Ovary (tissue), 9 donors: ENCODE measurements around the gene RNF44. TPM values are rescaled to one million over a fixed set of nuclear protein-coding genes. Genes with fewer than 3 reads are reported as not detected.

Experiments used
- DNase-seq, 5 donors: peaks; one replicate each; pipeline ENCODE4 v3.0.0-alpha.2; 2019 to 2020
- H3K27ac ChIP-seq, 2 donors: fragments of 200-600 bp; one replicate each; pipeline versions ENCODE4 v1.5.1 to v1.8.0; 2019 to 2022
- H3K27me3 ChIP-seq: fragments of 200-600 bp; one replicate; pipeline ENCODE4 v1.8.0; 2022
- H3K36me3 ChIP-seq: fragments of 200-600 bp; sonication (generic); one replicate; pipeline ENCODE4 v1.5.1; 2019
- H3K4me1 ChIP-seq: one replicate; pipeline ENCODE4 v1.8.1; 2013; ENCODE audit warnings: mild to moderate bottlenecking, moderate library complexity; ENCODE audit not compliant: insufficient read depth
- H3K4me3 ChIP-seq: fragments of 200-600 bp; sonication (generic); one replicate; pipeline ENCODE4 v1.5.1; 2017
- H3K9me3 ChIP-seq, 2 donors: fragments of 200-600 bp in 1 of 2; sonication (generic) in 1 of 2; one replicate each; pipeline versions ENCODE4 v1.5.1 to v1.8.1; 2013 to 2019; ENCODE audit warnings: mild to moderate bottlenecking in 1 of 2, moderate library complexity in 1 of 2
- CTCF ChIP-seq, 3 donors: fragments of 450-650 bp in 2 of 3; fragments of 200-600 bp in 1 of 3; IDR thresholded peaks; one replicate each; pipeline versions ENCODE4 v1.5.1 to v1.8.0; 2016 to 2022; ENCODE audit warnings: antibody characterized with exemption in 3 of 3, mild to moderate bottlenecking in 1 of 3
- EP300 ChIP-seq: sonication (generic); formaldehyde crosslinking; IDR thresholded peaks from one replicate; pipeline ENCODE4 v1.6.1; 2017; ENCODE audit warnings: antibody characterized with exemption
- POLR2A ChIP-seq: fragments of 450-650 bp; IDR thresholded peaks from one replicate; pipeline ENCODE4 v1.6.1; 2017; ENCODE audit warnings: antibody characterized with exemption, mild to moderate bottlenecking, moderate library complexity
- WGBS, 3 donors: extraction: QIAGEN DNeasy Blood & Tissue Kit in 1 of 3; methylation state at CpG; one replicate each; pipeline versions ENCODE4 v1.1.5 to v1.1.7; 2013 to 2017; 5-methylcytosine and 5-hydroxymethylcytosine counted together
- intact Hi-C, 4 donors: fragments of 100-400 bp; cut with DNase I; formaldehyde crosslinking; loops; one replicate each; pipeline versions ENCODE4 v1.11.0 to v1.15.1; 2022 to 2023
- polyA plus RNA-seq, 2 donors: library from polyadenylated mRNA; stranded (reverse); fragments of 200-250 nt in 1 of 2; fragments of 350-450 nt in 1 of 2; fragmentation: Illumina TruSeq in 1 of 2; extraction: RNeasy Lipid Tissue Mini Kit (QIAGEN cat#74804) in 1 of 2; gene quantifications; one replicate each; pipeline ENCODE4 v1.2.3, GENCODE V29; 2013 to 2014
- small RNA-seq: library from RNA; depleted of rRNA; stranded (forward); fragments of <200 nt; gene quantifications from one replicate; pipeline ENCODE3, GENCODE V24; 2016
- total RNA-seq, 7 donors: library from RNA; depleted of rRNA in 2 of 7; stranded (reverse); fragments of >200 nt in 2 of 7; fragmentation: NEBNext Ultra II Directional in 3 of 7; extraction: Animal tissue kit (Norgen Biotek cat#: 25700) in 3 of 7; gene quantifications; one replicate each; pipeline versions ENCODE4 v1.1.0 to v1.2.4, GENCODE V29; 2016 to 2023
- donor health status: DM: no; HTN: no; CAD: no; lungs with moderate emphysema.
- donor health status: DM: no; HTN: no; CAD: no.
- donor health status: Bipolar disorder and iron deficiency.
- donor health status: DM: yes; HTN: yes; CAD: no.
- donor health status: DM: no; HTN: no; CAD: no.
- donor health status: DM: yes; HTN: yes; CAD: no.

The RNF44 gene
- total and polyA plus RNA-seq, 9 donors: 9.2 to 44.7 (median 30.2) TPM

GRCh38 chr5:176481711-176482110 lies 55.5 kb downstream of the RNF44 start:
- no peak for DNase-seq
- Histone ChIP-seq H3K4me1 (peaks cover 2% of the 10 kb centered on the region), H3K36me3 (no peaks in the 10 kb centered on the region), H3K27ac (no peak overlapping the region), H3K27me3 (no peaks in the 10 kb centered on the region), H3K4me3 (no peak overlapping the region), H3K9me3 (no peaks in the 10 kb centered on the region)
- 92 to 98% (median 97%) methylated on average over 4 of the region's 4 CpGs for WGBS, 3 donors
- TF ChIP-seq POLR2A (no peak), EP300 (no peak), CTCF (IDR thresholded peaks at IDR 0.05) (no peak)
- intact Hi-C loops: no loop called here

Small RNA genes lying within 50 kb of the gene (small RNA-seq; reads per million reads assigned to genes)
- not detected for gene RF00019
- not detected for gene RN7SL684P

Other genes with a start within 250 kb of the RNF44 start
- 100 to 1,000 TPM in 6 of 7 donors, 10 to 100 TPM in 1; 95.3 to 149 (median 116) TPM for gene KIAA1191, start 175.6 kb downstream of the RNF44 start, total RNA-seq
- 100 to 1,000 TPM in 1 of 2 donors, 10 to 100 TPM in 1; 87.5 to 166 TPM for gene KIAA1191, start 175.6 kb downstream of the RNF44 start, polyA plus RNA-seq
- gene ARL10, start 171.9 kb downstream of the RNF44 start, total RNA-seq: 10 to 100 TPM in 5 of 7 donors, 1 to 10 TPM in 2; 4.0 to 26.7 (median 19.1) TPM
- 1 to 10 TPM; 8.4 TPM for gene ARL10, start 171.9 kb downstream of the RNF44 start, polyA plus RNA-seq
- 10 to 100 TPM in 6 of 7 donors, 1 to 10 TPM in 1; 8.9 to 27.0 (median 17.9) TPM for gene NOP16, start 148.8 kb downstream of the RNF44 start, total RNA-seq
- 10 to 100 TPM; 11.1 to 12.1 TPM for gene NOP16, start 148.8 kb downstream of the RNF44 start, polyA plus RNA-seq
- gene HIGD2A, start 148.7 kb downstream of the RNF44 start, total RNA-seq: 100 to 1,000 TPM in 4 of 7 donors, 10 to 100 TPM in 3; 64.3 to 131 (median 100) TPM
- 100 to 1,000 TPM in 1 of 2 donors, 10 to 100 TPM in 1; 76.6 to 117 TPM for gene HIGD2A, start 148.7 kb downstream of the RNF44 start, polyA plus RNA-seq
- gene CLTB, start 120.9 kb downstream of the RNF44 start, total RNA-seq: 100 to 1,000 TPM in 5 of 7 donors, 10 to 100 TPM in 2; 79.7 to 138 (median 115) TPM
- 100 to 1,000 TPM in 1 of 2 donors, 10 to 100 TPM in 1; 35.9 to 104 TPM for gene CLTB, start 120.9 kb downstream of the RNF44 start, polyA plus RNA-seq
- 10 to 100 TPM; 17.2 to 46.7 (median 34.4) TPM for gene FAF2, start 89.0 kb downstream of the RNF44 start, total RNA-seq
- gene FAF2, start 89.0 kb downstream of the RNF44 start, polyA plus RNA-seq: 10 to 100 TPM; 18.0 to 41.2 TPM
- 1 to 10 TPM in 1 of 7 donors, under 1 TPM in 1, not detected in 5; 0.20 to 2.0 TPM for gene CDHR2, start 11.9 kb upstream of the RNF44 start, total RNA-seq
- under 1 TPM in 1 of 2 donors, not detected in 1; 0.10 TPM for gene CDHR2, start 11.9 kb upstream of the RNF44 start, polyA plus RNA-seq
- under 1 TPM; 0.08 to 0.32 (median 0.20) TPM for gene GPRIN1, start 72.8 kb upstream of the RNF44 start, total RNA-seq
- gene GPRIN1, start 72.8 kb upstream of the RNF44 start, polyA plus RNA-seq: under 1 TPM; 0.13 to 0.50 TPM
- not detected for gene SNCB, start 93.1 kb upstream of the RNF44 start, total RNA-seq
- gene SNCB, start 93.1 kb upstream of the RNF44 start, polyA plus RNA-seq: under 1 TPM in 1 of 2 donors, not detected in 1; 0.13 TPM
- gene EIF4E1B, start 93.3 kb upstream of the RNF44 start, total RNA-seq: not detected
- under 1 TPM in 1 of 2 donors, not detected in 1; 0.61 TPM for gene EIF4E1B, start 93.3 kb upstream of the RNF44 start, polyA plus RNA-seq
- 10 to 100 TPM in 5 of 7 donors, 1 to 10 TPM in 2; 7.5 to 19.3 (median 14.9) TPM for gene TSPAN17, start 110.1 kb upstream of the RNF44 start, total RNA-seq
- 10 to 100 TPM; 14.5 to 28.5 TPM for gene TSPAN17, start 110.1 kb upstream of the RNF44 start, polyA plus RNA-seq